Dermis blood vessel endothelial cell (primary cell): ENCODE measurements around the gene RPS2. TPM values are rescaled to one million over a fixed set of nuclear protein-coding genes. Genes with fewer than 3 reads are reported as not detected.

Source experiments
- DNase-seq: peaks from one replicate; pipeline ENCODE4 v3.0.0; 2010
- total RNA-seq: library from RNA; depleted of rRNA; stranded (reverse); fragments of >200 nt; gene quantifications from 2 replicates; pipeline ENCODE4 v1.2.3, GENCODE V29; 2014

The RPS2 gene
- total RNA-seq, 1 donor from 2014 or later, result 1,669 TPM

GRCh38 chr16:1998852-1999801 lies 34.5 kb upstream of the RPS2 start:
- no peak for DNase-seq

DNA sequence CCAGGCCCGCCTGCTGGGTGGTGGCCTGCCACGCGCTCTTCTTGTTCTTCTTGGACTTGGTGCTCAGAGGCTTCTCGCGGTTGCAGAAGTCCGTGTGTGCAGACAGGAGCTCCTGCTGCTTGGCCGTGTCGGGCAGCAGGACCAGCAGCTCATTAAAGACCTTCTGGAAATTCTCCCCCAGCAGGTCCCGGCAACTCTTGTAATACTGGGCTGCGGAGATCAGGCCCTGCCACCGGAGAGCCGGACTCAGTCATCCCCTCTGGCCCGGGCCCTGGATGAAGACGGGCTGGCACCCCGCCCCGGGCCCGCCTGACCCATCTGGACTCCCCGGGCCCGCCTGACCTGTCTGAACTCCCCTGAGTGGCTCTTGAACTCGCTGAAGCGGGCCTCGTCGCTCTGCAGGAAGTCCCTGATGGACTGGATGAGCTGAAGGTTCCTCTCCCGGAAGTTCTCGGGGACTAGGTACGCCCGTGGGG lies 33.8 kb upstream of the RPS2 start:
- DNase-seq, result no peak

DNA sequence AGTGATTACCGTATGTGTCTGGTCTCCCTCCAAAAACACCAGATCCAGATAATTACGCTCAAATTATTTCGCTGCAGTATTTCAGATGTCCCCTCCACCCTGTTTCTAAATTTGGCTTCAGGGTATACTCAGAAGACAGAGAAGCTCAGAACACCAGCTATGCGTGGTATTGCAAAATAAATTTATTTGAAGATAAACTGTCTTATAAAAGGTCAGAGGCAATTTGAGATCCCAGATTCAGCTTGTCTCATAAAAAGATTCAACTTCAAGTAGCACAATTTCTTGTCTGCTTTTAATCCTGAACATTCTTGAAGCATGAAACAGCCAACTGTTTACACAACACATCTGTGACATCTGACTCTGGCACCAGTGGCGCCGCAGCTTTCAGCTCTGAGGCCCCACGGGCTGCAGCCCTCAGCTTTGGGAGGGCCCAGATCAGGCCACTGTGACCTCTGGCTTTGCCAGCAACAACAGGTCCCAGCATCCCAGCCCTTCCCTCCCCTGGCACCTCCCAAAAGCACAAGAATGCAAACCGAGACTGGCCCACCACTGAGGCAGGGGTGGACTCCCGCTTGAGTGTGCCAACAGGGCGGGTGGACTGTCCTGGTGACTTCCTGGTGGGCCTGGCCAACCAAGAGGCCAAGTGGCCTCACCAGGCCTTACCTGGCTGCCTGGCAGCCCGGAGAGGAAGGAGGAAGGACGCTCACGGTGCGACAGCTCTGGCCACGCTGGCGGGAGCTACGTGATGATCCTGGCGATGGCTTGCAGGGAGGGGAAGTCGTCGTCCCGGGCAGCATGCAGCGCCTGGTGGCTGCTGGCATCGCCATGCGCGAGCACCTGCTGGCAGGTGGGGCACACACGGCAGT lies 33.1 kb upstream of the RPS2 start:
- no peak for DNase-seq

GRCh38 chr16:1993731-1994131 lies 29.1 kb upstream of the RPS2 start:
- DNase-seq, result no peak

GRCh38 chr16:1992704-1993317 lies 28.2 kb upstream of the RPS2 start:
- DNase-seq, result no peak

DNA sequence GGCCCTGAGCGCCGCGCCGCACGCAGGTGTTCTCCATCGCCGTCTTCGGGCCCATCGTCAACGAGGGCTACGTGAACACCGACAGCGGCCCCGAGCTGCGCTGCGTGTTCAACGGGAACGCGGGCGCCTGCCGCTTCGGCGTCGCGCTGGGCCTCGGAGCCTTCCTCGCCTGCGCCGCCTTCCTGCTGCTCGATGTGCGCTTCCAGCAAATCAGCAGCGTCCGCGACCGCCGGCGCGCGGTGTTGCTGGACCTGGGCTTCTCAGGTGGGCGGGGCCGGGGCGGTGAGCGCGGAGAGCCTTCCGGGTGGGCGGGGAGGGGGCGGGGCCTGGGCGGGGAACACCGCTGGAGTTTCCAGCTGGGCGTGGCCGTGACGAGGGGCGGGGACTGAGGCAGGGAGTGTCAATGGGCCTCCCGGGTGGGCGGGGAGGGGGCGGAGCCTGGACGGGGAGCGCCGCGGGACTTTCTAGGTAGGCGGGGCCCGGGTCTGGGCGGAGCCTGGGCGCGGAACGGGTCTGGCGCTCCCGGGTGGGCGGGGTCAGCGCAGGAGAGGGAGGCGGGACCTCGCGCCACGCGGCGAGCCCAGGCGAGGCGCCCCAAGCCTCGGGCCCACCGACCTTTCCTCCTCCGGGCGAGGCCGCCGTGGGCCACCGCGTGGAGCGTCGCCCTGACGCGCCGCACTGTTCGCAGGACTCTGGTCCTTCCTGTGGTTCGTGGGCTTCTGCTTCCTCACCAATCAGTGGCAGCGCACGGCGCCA lies 27.5 kb upstream of the RPS2 start:
- peak; percentile 93 for DNase-seq

DNA sequence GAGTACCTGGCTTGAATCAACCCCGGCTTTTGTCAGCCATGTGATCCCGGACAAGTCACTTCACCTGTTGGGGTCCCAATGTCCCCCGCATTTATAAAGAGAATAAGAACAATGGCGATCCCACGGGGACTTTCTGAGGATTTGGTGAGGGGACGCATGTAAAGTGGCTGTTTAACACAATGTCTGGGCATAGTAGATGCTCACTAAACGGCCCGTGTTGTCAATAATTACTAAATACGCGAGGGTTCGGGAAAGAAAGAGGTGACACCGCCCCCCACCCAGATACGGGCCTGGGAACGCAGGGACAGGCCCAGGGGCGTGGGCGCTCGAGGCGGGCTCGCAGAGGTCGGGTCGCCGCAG lies 26.9 kb upstream of the RPS2 start:
- DNase-seq, result no peak

GRCh38 chr16:1991135-1991551 lies 26.5 kb upstream of the RPS2 start:
- DNase-seq, result no peak

DNA sequence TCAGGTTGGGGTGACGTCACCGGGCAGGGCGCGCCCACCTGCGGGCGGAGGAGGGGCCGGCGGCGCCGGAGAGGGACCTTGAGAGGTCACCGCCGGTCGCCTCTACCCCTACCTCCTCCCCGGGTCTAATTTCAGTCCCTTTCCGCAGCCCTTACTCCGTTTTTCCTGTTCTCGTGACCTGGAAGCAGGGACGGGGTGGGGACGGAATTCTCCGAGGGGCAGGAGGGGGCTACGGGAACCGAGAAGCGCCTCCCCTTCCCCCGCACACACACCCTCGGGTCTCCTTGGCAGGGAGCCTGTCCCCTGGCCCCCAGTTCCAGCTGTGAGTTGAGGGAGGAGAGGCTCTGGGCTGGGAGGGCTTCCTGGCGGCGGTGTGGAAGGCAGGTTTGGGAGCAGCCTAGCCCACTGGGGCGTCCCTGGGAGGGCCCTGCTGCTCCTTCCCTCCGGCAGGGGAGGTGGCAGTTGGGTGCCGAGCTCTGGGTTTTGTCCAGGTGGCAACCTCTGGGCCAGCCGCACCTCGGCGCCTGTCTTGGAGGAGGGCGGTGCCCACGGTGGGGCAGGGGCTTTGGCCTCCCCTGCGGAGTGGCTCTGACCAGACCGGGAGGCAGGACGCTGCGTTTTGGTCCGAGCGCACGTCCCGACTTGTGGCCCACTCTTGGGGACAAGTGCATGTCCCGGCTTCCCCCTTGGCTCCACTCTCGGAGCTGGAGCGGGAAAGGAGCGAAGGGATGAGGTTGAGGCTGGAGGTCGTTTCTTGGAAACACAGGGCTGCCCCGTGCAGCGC lies 25.9 kb upstream of the RPS2 start:
- no peak for DNase-seq

- DNase-seq, result no peak
These were observed 25.4 kb upstream of the RPS2 start for GRCh38 chr16:1990101-1990350.

DNA sequence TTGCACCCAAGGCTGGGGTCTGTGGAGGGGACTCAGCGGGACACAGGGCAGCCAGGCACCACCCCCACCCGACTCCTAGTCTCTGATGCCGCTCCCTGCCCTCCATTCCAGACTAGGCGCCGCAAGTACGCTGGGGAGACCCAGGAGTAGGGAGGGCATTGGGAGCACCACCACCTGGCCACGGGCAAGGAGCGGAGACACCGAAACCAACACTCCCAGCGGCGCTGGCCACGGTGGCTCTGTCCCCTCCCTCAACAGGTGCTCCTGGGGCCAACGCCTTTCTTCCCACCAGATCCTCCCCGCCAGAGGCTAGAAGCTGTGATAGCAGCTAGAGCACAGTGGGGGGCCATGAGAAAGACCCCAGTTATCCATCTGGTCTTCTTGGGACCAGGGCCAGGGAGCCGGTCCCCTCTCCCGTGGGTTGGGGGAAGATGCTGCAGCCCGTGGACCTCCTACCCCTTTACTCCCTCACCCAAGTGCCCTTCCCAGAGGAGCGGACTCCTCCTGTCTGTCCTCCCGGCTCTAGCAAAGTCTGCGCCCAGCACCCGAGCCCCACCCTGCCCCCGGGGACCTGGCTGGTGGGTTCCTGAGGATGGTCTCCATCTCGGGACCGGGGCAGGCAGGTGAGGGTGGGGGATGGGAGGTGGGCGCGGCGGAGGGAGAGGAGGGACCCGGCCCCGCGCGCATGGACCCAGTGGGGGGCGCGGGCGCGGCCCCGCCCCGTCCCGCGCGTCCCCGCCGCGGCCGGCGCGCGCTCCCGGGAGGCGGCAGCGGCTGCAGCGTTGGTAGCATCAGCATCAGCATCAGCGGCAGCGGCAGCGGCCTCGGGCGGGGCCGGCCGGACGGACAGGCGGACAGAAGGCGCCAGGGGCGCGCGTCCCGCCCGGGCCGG lies 24.8 kb upstream of the RPS2 start, which contains the start of gene SYNGR3:
TSS of gene SYNGR3 (plus strand) at position 762 of the 892 bp plus-strand sequence. CDS start 133 bp downstream, outside the sequence.
- DNase-seq, result no peak

DNA sequence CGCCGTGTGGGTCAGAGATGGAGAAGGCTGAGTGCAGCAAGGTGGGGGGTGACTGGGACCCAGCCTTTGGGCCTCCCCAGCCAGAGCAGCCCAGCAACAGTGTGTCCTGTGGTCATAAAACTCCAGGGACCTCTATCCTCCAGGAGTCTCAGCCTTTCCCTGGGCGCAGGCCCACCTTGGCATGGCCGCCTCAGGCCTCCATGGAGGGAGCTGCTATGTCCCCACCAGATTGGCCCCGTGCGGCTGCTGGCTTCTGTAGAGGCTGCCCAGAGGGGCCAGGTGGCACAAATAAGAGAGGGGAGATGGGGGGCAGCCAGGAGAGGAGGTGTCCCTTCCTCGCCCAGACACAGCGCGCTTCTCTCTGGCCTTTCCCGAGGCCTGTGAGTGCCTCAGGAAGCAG lies 22.6 kb upstream of the RPS2 start:
- no peak for DNase-seq

GRCh38 chr16:1985466-1986150 lies 21.0 kb upstream of the RPS2 start:
- DNase-seq, result no peak

DNA sequence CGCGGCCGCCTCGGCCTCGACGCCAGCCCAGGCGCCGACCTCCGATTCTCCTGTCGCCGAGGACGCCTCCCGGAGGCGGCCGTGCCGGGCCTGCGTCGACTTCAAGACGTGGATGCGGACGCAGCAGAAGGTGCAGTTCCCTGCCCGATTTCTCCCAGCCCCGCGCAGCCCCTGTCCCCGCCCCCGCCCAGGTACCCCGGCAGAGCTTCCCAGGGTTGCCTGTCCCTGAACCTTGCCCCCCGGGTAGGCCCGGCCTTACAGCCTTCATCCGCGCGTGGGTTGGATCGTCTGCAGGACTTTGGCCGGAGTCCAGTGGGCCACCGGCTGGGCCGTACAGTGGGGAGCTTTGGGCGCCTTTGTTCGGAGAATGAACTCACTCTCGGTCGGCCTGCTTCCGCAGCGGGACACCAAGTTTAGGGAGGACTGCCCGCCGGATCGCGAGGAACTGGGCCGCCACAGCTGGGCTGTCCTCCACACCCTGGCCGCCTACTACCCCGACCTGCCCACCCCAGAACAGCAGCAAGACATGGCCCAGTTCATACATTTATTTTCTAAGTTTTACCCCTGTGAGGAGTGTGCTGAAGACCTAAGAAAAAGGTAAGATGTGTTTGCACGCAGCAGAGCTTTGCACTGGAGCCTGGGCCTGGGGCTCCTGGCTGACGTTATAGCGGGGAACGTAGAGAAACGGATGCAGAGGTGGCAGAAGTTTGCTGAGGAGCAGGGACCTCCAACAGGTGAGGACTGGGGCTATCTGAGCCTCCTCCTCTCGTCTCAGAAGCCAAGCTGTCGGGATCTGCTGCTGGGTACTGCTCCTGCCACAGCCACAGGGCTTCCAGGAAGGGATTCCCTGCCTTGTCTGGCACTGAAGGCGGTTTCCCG lies 20.0 kb upstream of the RPS2 start:
- no peak for DNase-seq

DNA sequence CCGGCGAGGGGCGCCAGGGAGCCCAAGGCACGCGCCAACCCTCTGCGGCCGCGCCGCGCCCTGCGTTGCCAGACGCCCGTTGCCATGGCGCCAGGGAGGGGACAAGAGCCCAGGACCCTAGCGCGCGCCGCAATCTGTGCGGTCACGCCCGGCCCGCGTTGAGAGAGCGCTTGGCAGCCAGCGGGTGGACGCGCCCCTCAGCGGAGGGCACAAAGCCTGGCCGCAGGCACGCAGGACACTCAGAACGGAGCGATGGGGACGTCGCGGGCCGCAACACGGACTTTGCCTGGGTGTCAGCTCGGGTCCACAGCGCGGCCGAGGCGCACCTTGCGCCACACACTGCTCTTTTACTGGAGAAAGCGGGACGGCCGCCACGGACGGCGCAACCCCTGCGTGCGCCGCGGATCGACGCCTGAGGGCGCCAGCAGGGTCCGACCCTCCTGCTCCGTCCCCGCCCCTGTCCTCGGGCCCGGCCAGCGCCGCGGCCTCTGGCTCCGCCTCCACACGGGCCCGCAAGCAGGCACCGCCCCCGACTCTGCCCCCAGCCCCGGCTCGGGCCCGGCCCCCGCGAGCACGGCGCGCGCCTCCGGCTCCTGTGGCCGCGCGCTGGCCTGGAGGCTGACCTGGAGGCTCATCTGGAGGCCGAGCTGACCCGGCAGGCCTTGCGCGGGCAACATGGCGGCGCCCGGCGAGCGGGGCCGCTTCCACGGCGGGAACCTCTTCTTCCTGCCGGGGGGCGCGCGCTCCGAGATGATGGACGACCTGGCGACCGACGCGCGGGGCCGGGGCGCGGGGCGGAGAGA lies 19.1 kb upstream of the RPS2 start, which contains the start of gene GFER:
TSS of gene GFER (plus strand) at position 650 of the 803 bp plus-strand sequence. CDS start at position 676, 26 bp downstream.
- DNase-seq, result peak; percentile 97

- no peak for DNase-seq
These were observed 18.4 kb upstream of the RPS2 start for GRCh38 chr16:1982991-1983543.

DNA sequence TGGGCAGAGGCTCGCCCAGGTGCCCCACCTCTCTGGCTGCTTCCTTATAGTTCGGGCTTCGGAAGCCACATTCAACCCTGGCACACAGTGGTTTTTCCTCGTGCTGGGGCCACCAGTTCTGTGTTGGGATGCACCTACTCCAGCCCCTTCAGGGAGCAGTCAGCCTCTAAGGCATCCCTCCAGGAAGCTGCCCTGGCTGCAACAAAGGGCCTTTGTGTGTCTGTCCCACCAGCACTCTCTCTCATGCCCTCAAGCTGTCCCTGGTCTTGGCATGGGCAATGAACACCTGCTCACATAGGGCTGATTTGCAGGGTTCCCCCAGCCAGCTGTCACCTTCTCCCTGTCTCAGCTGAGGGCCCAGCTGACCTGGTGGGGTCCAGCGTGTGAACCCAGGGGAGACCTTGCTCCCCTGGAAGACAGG lies 17.4 kb upstream of the RPS2 start:
- no peak for DNase-seq
